MM.1S (cell line): ENCODE measurements around the gene AP1M1.

Experiments
- DNase-seq: peaks from one replicate; pipeline ENCODE4 v3.0.0-alpha.2; 2015
- H2AFZ ChIP-seq: fragments of 300-600 bp; sonication (generic); 2 replicates; pipeline ENCODE4 v1.6.0; 2016; ENCODE audit warnings: antibody characterized with exemption, low read length
- H3F3A ChIP-seq: fragments of 300-600 bp; sonication (generic); 2 replicates; pipeline ENCODE4 v1.6.1; 2016; ENCODE audit warnings: mild to moderate bottlenecking, antibody characterized with exemption, low read length, moderate library complexity, mixed read lengths; ENCODE audit not compliant: insufficient read depth
- H3K27ac ChIP-seq: fragments of 300-600 bp; sonication (generic); 2 replicates; pipeline ENCODE4 v1.5.1; 2016; ENCODE audit warnings: mild to moderate bottlenecking, low read length
- H3K27me3 ChIP-seq: fragments of 300-600 bp; sonication (generic); replicated peaks from 2 replicates; pipeline ENCODE4 v1.6.0; 2016; ENCODE audit warnings: low read length; ENCODE audit not compliant: insufficient read depth
- H3K36me3 ChIP-seq: fragments of 300-600 bp; sonication (generic); replicated peaks from 2 replicates; pipeline ENCODE4 v1.6.1; 2016; ENCODE audit warnings: mild to moderate bottlenecking, low read length, mixed read lengths; ENCODE audit not compliant: insufficient read depth
- H3K4me1 ChIP-seq: fragments of 300-600 bp; sonication (generic); 2 replicates; pipeline ENCODE4 v1.6.1; 2016; ENCODE audit warnings: low read length, mixed read lengths
- H3K4me2 ChIP-seq: fragments of 300-600 bp; sonication (generic); 2 replicates; pipeline ENCODE4 v1.6.0; 2016; ENCODE audit warnings: low read depth, low read length
- H3K4me3 ChIP-seq: fragments of 300-600 bp; sonication (generic); 2 replicates; pipeline ENCODE4 v1.5.1; 2016; ENCODE audit warnings: low read length, mixed read lengths
- H3K79me2 ChIP-seq: fragments of 300-600 bp; sonication (generic); 2 replicates; pipeline ENCODE4 v1.6.1; 2016; ENCODE audit warnings: mixed run types, low read length, mixed read lengths
- H3K9ac ChIP-seq: fragments of 300-600 bp; sonication (generic); 2 replicates; pipeline ENCODE4 v1.6.1; 2016; ENCODE audit warnings: low read length, mixed read lengths
- H3K9me2 ChIP-seq: fragments of 300-600 bp; sonication (generic); replicated peaks from 2 replicates; pipeline ENCODE4 v1.6.1; 2016; ENCODE audit warnings: mild to moderate bottlenecking, low read length, mixed read lengths; ENCODE audit not compliant: insufficient read depth
- H3K9me3 ChIP-seq: fragments of 300-600 bp; sonication (generic); replicated peaks from 2 replicates; pipeline ENCODE4 v1.6.1; 2016; ENCODE audit warnings: mild to moderate bottlenecking, low read length, mixed read lengths; ENCODE audit not compliant: insufficient read depth
- H4K20me1 ChIP-seq: fragments of 300-600 bp; sonication (generic); 2 replicates; pipeline ENCODE4 v1.6.1; 2016; ENCODE audit warnings: mild to moderate bottlenecking, low read length, moderate library complexity, mixed read lengths; ENCODE audit not compliant: insufficient read depth
- CTCF ChIP-seq: fragments of 300-600 bp; sonication (generic); IDR thresholded peaks from 2 replicates; pipeline ENCODE4 v1.5.1; 2016; ENCODE audit warnings: antibody characterized with exemption, low read length, mixed read lengths
- EZH2 ChIP-seq: fragments of 300-600 bp; sonication (generic); optimal IDR thresholded peaks from 2 replicates; pipeline ENCODE3; 2017; ENCODE audit warnings: low read depth, mild to moderate bottlenecking, antibody characterized with exemption, low read length, mixed read lengths
- EZH2phosphoT487 ChIP-seq: fragments of 300-600 bp; sonication (generic); IDR thresholded peaks from 2 replicates; pipeline ENCODE4 v1.6.1; 2018; ENCODE audit warnings: antibody characterized with exemption, low read length

AP1M1 gene

DNA sequence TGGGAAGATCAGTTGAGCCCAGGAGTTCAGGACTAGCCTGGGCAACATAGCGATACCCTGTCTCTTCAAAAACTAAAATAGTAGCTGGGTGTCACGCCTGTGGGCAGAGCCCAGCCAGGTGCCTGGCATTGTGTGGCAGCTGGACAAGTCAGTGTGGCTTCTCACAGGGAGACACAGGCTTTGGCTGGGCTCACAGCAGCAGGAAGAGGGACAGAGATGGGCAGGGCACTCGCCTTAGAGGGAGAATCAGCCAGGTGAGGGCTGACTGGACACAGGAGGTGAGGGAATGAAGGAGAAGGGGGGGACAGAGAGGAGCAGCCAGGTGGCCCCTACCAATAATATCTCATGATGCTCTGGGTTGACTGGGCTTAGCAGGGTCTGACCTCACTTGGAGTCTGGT, 9.2 kb upstream of the AP1M1 start:
- no peak overlapping the region for H3K4me3 ChIP-seq
- no peak overlapping the region for H3K27ac ChIP-seq
- no peak for TF ChIP-seq EZH2
- no peak overlapping the region for H3K9ac ChIP-seq
- no peaks in the 10 kb centered on the region for H3K27me3 ChIP-seq
- no peaks in the 10 kb centered on the region for H3K4me1 ChIP-seq
- H3K9me2 ChIP-seq = no peaks in the 10 kb centered on the region
- no peak overlapping the region for H3K4me2 ChIP-seq
- H4K20me1 ChIP-seq = no peaks in the 10 kb centered on the region
- H3K79me2 ChIP-seq = peaks cover 29% of the 10 kb centered on the region
- H3K9me3 ChIP-seq = no peaks in the 10 kb centered on the region
- H3F3A ChIP-seq = peaks cover 7% of the 10 kb centered on the region; the same call in 1 of the 2 replicates
- no peak for DNase-seq
- peaks cover 5% of the 10 kb centered on the region; the same call in 1 of the 2 replicates for H3K36me3 ChIP-seq
- H2AFZ ChIP-seq = no peak overlapping the region

- H3K27ac ChIP-seq = no peak overlapping the region
- H3K79me2 ChIP-seq = peaks cover 29% of the 10 kb centered on the region
- peaks cover 5% of the 10 kb centered on the region; the same call in 1 of the 2 replicates for H3K36me3 ChIP-seq
- no peaks in the 10 kb centered on the region for H3K4me1 ChIP-seq
- H4K20me1 ChIP-seq = no peaks in the 10 kb centered on the region
- H2AFZ ChIP-seq = no peak overlapping the region
- H3F3A ChIP-seq = peaks cover 7% of the 10 kb centered on the region; the same call in 1 of the 2 replicates
- no peak overlapping the region for H3K4me2 ChIP-seq
- H3K9me2 ChIP-seq = no peaks in the 10 kb centered on the region
- H3K9ac ChIP-seq = no peak overlapping the region
- H3K4me3 ChIP-seq = no peak overlapping the region
- DNase-seq = no peak
- H3K27me3 ChIP-seq = no peaks in the 10 kb centered on the region
- H3K9me3 ChIP-seq = no peaks in the 10 kb centered on the region
- TF ChIP-seq EZH2 = no peak
- TF ChIP-seq CTCF = no peak
These were observed 7.5 kb upstream of the AP1M1 start for GRCh38 chr19:16190198-16190597.

DNA sequence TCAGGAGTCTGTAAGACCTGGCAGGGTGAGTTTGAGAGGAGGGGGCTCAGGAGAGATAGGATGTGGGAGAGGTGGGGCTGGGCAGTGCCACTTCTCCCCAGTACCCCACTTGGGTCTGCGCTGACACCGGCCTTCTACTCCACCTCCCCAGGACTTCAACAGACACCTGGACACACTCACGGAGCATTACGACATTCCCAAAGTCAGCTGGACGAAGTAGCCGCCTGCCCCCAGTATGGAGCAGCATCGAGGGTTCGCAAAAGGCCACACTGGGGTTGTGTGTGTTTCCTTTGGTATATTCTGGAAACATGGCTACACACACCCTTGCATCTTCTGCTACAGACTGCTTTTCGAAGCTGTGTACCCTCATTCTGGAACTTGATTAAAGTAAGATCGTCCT, 7.0 kb upstream of the AP1M1 start:
- Histone ChIP-seq H4K20me1 (no peaks in the 10 kb centered on the region), H3K9ac (no peak overlapping the region), H3F3A (peaks cover 4% of the 10 kb centered on the region; the same call in 1 of the 2 replicates), H3K4me3 (no peak overlapping the region), H3K4me1 (no peaks in the 10 kb centered on the region), H3K9me2 (no peaks in the 10 kb centered on the region), H3K4me2 (no peak overlapping the region), H3K9me3 (no peaks in the 10 kb centered on the region), H3K79me2 (peaks cover 24% of the 10 kb centered on the region), H3K36me3 (peaks cover 5% of the 10 kb centered on the region; the same call in 1 of the 2 replicates), H2AFZ (no peak overlapping the region), H3K27me3 (no peaks in the 10 kb centered on the region), H3K27ac (no peak overlapping the region)
- TF ChIP-seq CTCF (no peak), EZH2phosphoT487 (no peak), EZH2 (no peak)
- DNase-seq = no peak

DNA sequence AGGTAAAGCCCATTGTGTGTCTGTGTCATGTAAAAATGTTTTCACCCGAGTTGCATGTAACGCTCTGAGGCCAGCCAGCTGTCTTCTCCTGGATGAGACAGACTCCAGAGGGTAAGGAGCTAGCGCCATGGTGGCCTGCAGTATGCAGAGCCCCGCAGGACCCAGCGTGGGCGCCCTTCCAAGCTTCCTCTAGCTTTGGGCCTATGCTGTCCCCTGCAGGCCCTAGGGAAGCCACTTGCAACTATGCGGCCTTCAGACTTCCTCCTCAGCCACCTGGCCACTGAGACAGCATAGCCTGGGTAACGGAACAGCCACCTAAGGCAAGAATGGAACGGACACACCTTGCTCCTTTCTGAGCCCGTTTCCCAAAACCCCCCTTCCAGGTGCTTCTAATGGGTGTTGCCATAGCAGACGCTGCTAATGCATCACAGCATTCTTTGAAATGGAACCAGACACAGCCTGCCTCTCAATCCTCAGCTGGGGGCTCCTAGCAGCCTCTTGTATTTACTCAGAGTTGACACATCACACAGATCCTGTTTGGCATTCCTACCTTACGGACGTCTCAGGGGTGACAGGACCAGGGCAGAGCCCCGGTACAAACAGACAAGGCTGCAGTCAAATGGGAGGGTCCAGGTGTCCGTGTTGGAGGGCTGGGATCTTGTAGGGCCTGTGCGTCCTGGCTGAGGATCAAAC, 6.3 kb upstream of the AP1M1 start:
- Histone ChIP-seq H3K9me2 (no peaks in the 10 kb centered on the region), H2AFZ (no peak overlapping the region), H3K27ac (no peak overlapping the region), H3K4me2 (no peak overlapping the region), H3K4me1 (no peaks in the 10 kb centered on the region), H3K27me3 (no peaks in the 10 kb centered on the region), H3K9me3 (no peaks in the 10 kb centered on the region), H3K9ac (no peak overlapping the region), H3K4me3 (no peak overlapping the region), H4K20me1 (no peaks in the 10 kb centered on the region), H3F3A (no peaks in the 10 kb centered on the region), H3K36me3 (peaks cover 5% of the 10 kb centered on the region; the same call in 1 of the 2 replicates), H3K79me2 (peaks cover 17% of the 10 kb centered on the region)
- no peak for DNase-seq
- TF ChIP-seq EZH2 (no peak), CTCF (no peak)
